ENCODE data around the gene PIR. TPM values are rescaled to one million over a fixed set of nuclear protein-coding genes. Genes with fewer than 3 reads are reported as not detected.

Gene PIR
- total and polyA plus RNA-seq, 2 donors (not counting 3 experiments of a cell fraction or from before 2014, with no cell fraction given), result 89.0 to 108 TPM

GRCh38 chrX:15504661-15505060 is 11.5 kb upstream of the PIR start:
- dilution Hi-C loops (cut with MboI; ENCODE audit: extremely low pct_ligation_motif_present, low sequenced_read_pairs) (no loop called here), intact Hi-C loops (cut with micrococcal nuclease) (no loop called here)
- no peak for TF ChIP-seq MYC (IDR thresholded peaks at IDR 0.05; ENCODE audit: low read depth, low read length)
- CTCF ChIA-PET, result interaction anchor here (1.2 kb wide), 1 partner anchor 8 kb away, joined by 3 read pairs; no protein-coding TSS in a partner anchor
- Histone ChIP-seq H3K4me1 (ENCODE audit: control insufficient read depth, extremely low read depth, insufficient read depth, low read length) (peaks cover 42% of the 10 kb centered on the region), H3K27ac (ENCODE audit: insufficient read depth, low read depth, low read length) (no peak overlapping the region), H3K79me2 (ENCODE audit: control insufficient read depth, insufficient read depth, low read length) (peaks cover 51% of the 10 kb centered on the region), H2AFZ (ENCODE audit: low read depth, low read length) (no peak overlapping the region), H3K9me1 (replicated peaks; ENCODE audit: control insufficient read depth, extremely low read depth, insufficient read depth, low read length) (no peaks in the 10 kb centered on the region), H3K9ac (replicated peaks; ENCODE audit: extremely low read depth, insufficient read depth, low read length) (no peak overlapping the region), H3K36me3 (ENCODE audit: control insufficient read depth in 2 of 2, extremely low read depth in 1 of 2, insufficient read depth in 2 of 2, low read length in 2 of 2) (peaks cover 2 to 3% of the 10 kb centered on the region in 2 experiments), H3K27me3 (ENCODE audit: control insufficient read depth in 2 of 2, insufficient read depth in 2 of 2, low read length in 2 of 2) (no peaks in the 10 kb centered on the region), H3K9me3 (replicated peaks; ENCODE audit: control insufficient read depth, insufficient read depth, low read length) (no peaks in the 10 kb centered on the region), H3K4me3 (replicated peaks in 1 of 3; ENCODE audit: insufficient read depth in 1 of 3, low read depth in 1 of 3, low read length in 3 of 3) (no peak overlapping the region), H4K20me1 (replicated peaks; ENCODE audit: control insufficient read depth, extremely low read depth, insufficient read depth, low read length) (no peaks in the 10 kb centered on the region), H3K4me2 (ENCODE audit: insufficient read depth, low read length) (peak overlapping the region; percentile 62)
- POLR2A ChIA-PET, result interaction anchor here (1.0 kb wide), 1 partner anchor 20 kb away, joined by 4 read pairs; no protein-coding TSS in a partner anchor
- DNase-seq (ENCODE audit: low read depth, low spot score) (no peak), FAIRE-seq (no peak)
- no TSS peak for BruUV-seq (replicated peaks)

GRCh38 chrX:15501506-15501905 is 8.4 kb upstream of the PIR start:
- no peak overlapping the region for H2AFZ ChIP-seq (ENCODE audit: low read depth, low read length)
- intact Hi-C loops (cut with micrococcal nuclease), result no loop called here
- dilution Hi-C loops (cut with MboI; ENCODE audit: extremely low pct_ligation_motif_present, low sequenced_read_pairs), result no loop called here
- CTCF ChIA-PET, result interaction anchor here (0.7 to 2.0 kb wide), 4 partner anchors 11 to 64 kb away, joined by 3 to 7 read pairs (median 4); no protein-coding TSS in a partner anchor
- peak overlapping the region; percentile 96 for H3K27ac ChIP-seq (ENCODE audit: insufficient read depth, low read depth, low read length)
- H3K9me3 ChIP-seq (replicated peaks; ENCODE audit: control insufficient read depth, insufficient read depth, low read length), result no peaks in the 10 kb centered on the region
- H3K27me3 ChIP-seq (ENCODE audit: control insufficient read depth in 2 of 2, insufficient read depth in 2 of 2, low read length in 2 of 2), result no peaks in the 10 kb centered on the region
- no peaks in the 10 kb centered on the region for H4K20me1 ChIP-seq (replicated peaks; ENCODE audit: control insufficient read depth, extremely low read depth, insufficient read depth, low read length)
- peak overlapping the region; percentile 95 for H3K9ac ChIP-seq (replicated peaks; ENCODE audit: extremely low read depth, insufficient read depth, low read length)
- peak overlapping the region; percentile 56 to 88 (median 67) for H3K4me3 ChIP-seq (replicated peaks in 1 of 3; ENCODE audit: insufficient read depth in 1 of 3, low read depth in 1 of 3, low read length in 3 of 3)
- no peak for FAIRE-seq
- peaks cover 66% of the 10 kb centered on the region for H3K4me1 ChIP-seq (ENCODE audit: control insufficient read depth, extremely low read depth, insufficient read depth, low read length)
- peak overlapping the region; percentile 94 for H3K4me2 ChIP-seq (ENCODE audit: insufficient read depth, low read length)
- POLR2A ChIA-PET, result interaction anchor here (1.1 to 2.7 kb wide), 4 partner anchors 11 to 23 kb away, joined by 3 to 21 read pairs (median 14); no protein-coding TSS in a partner anchor
- peaks cover 51% of the 10 kb centered on the region for H3K79me2 ChIP-seq (ENCODE audit: control insufficient read depth, insufficient read depth, low read length)
- TF ChIP-seq MAX (IDR thresholded peaks at IDR 0.05; ENCODE audit: insufficient read depth, insufficient read length) (no peak), EZH2 (IDR thresholded peaks at IDR 0.05; ENCODE audit: borderline replicate concordance, low read depth, low read length, severe bottlenecking) (no peak), JUN (IDR thresholded peaks at IDR 0.05; ENCODE audit: borderline replicate concordance, insufficient read depth, insufficient read length, low read depth) (no peak), FOS (IDR thresholded peaks at IDR 0.05; ENCODE audit: borderline replicate concordance, insufficient read depth, low read length) (no peak), CTCF (IDR thresholded peaks at IDR 0.05; ENCODE audit: extremely low read depth in 1 of 2, insufficient read depth in 1 of 2, low read depth in 1 of 2, low read length in 2 of 2) (no peak), POLR2AphosphoS5 (IDR thresholded peaks at IDR 0.05; ENCODE audit: insufficient read depth, low read depth, low read length) (no peak)
- BruUV-seq (replicated peaks), result no TSS peak
- peak; percentile 59 for DNase-seq (ENCODE audit: low read depth, low spot score)
- H3K9me1 ChIP-seq (replicated peaks; ENCODE audit: control insufficient read depth, extremely low read depth, insufficient read depth, low read length), result no peaks in the 10 kb centered on the region
- H3K36me3 ChIP-seq (ENCODE audit: control insufficient read depth in 2 of 2, extremely low read depth in 1 of 2, insufficient read depth in 2 of 2, low read length in 2 of 2), result no peaks in the 10 kb centered on the region
